ENCODE results near the gene TLN1.

DNA sequence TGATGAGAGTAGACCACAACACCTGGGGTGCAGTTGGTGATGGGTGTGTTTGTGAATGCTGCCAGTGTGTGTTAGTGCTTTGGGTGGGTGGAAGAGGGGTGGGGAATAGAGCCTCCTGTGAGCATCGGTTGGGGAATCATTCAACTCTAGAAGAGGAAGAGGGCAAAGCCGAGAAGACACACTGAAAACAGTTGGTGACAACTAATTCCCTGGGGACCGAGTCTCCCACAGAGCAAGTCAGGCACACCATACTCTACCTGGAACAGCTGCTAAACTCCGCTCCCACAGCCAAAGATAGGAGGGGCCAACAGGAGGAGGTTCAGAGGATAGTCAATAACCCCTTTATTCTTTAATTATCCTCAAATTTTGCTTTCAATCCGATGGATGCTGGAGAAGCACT, 65.4 kb downstream of the TLN1 start:
- TF ChIP-seq, protein P1, sequence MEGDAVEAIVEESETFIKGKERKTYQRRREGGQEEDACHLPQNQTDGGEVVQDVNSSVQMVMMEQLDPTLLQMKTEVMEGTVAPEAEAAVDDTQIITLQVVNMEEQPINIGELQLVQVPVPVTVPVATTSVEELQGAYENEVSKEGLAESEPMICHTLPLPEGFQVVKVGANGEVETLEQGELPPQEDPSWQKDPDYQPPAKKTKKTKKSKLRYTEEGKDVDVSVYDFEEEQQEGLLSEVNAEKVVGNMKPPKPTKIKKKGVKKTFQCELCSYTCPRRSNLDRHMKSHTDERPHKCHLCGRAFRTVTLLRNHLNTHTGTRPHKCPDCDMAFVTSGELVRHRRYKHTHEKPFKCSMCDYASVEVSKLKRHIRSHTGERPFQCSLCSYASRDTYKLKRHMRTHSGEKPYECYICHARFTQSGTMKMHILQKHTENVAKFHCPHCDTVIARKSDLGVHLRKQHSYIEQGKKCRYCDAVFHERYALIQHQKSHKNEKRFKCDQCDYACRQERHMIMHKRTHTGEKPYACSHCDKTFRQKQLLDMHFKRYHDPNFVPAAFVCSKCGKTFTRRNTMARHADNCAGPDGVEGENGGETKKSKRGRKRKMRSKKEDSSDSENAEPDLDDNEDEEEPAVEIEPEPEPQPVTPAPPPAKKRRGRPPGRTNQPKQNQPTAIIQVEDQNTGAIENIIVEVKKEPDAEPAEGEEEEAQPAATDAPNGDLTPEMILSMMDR (IDR thresholded peaks at IDR 0.05; ENCODE audit: insufficient read depth, low read length): no peak
- TF ChIP-seq POLR2AphosphoS5 (IDR thresholded peaks at IDR 0.05; ENCODE audit: low read depth): no peak
- no peak for TF ChIP-seq REST (IDR thresholded peaks at IDR 0.05; ENCODE audit: insufficient replicate concordance, low read depth)
- TF ChIP-seq SPI1 (IDR thresholded peaks at IDR 0.05; ENCODE audit: borderline replicate concordance, low read depth): no peak
- TF ChIP-seq GABPA (IDR thresholded peaks at IDR 0.05; ENCODE audit: low read depth): no peak
